ENCODE data around the gene BCL2L1.

BCL2L1 gene

DNA sequence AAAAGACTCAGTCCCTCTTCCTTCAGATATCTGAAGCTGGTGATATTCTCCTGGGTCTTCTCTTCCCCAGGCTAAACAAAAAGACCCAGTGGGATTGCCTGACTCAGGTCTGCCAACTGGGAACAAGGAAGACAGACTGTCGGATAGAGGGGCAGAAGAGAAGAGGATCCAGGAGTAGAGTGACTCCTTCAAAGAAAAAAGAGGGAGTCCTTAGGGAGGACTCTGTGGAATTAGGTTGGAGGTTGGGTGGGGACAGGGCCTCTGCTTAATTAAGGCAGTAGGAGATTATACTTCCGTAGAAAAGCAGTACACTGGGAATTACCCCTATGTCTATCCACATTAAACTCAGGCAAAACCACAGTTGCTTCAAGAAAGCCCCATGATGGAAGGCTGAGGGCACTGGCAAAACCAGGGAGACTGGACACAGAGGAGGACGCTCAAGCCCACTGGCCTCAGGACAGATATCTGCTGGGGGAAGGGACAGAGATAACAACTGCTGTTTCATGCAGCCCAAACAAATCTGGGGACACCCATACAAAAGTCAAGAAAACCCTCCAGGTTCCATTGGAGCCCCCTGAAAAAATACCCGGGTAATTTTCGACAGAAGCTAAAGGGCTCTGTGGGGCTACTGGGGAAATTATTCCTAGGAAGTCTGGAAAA is 5.7 kb downstream of the BCL2L1 start:
- Histone ChIP-seq H3K36me3 (ENCODE audit: control insufficient read depth, insufficient read depth, low read length) (peaks cover 6% of the 10 kb centered on the region), H3K27me3 (ENCODE audit: control insufficient read depth, insufficient read depth, low read length, poor library complexity, severe bottlenecking) (no peaks in the 10 kb centered on the region), H3K27ac (ENCODE audit: insufficient read depth, low read depth, low read length, poor library complexity, severe bottlenecking) (no peak overlapping the region), H3K4me1 (ENCODE audit: control insufficient read depth, insufficient read depth, low read length) (peaks cover 42% of the 10 kb centered on the region), H3K4me3 (ENCODE audit: insufficient read depth, low read depth, low read length) (no peak overlapping the region), H3K9me3 (ENCODE audit: control insufficient read depth, low read length) (no peaks in the 10 kb centered on the region)
- WGBS, 2 experiments, result 85 to 87% methylated on average over 5 of the region's 5 CpGs

DNA sequence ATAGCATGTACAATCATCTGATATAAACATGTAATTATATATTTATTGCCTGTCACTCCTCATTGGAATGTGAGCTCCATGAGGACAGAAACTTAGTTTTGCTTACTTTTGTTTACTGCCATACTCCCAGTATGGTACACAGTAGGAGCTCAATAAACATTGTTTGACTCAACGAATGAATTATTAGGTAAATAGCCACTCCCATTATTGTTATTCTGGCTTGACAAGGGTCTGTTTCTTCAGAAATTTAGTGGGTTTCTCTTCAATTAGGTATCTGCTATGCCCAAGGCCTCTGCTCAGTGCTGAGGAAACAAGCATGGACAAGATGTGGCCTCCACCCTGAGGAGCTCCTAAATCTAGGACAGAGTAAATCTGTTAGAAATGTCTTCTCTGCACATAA is 6.3 kb downstream of the BCL2L1 start:
- Histone ChIP-seq H3K36me3 (ENCODE audit: control insufficient read depth, insufficient read depth, low read length) (peaks cover 8% of the 10 kb centered on the region), H3K27ac (ENCODE audit: insufficient read depth, low read depth, low read length, poor library complexity, severe bottlenecking) (no peak overlapping the region), H3K4me3 (ENCODE audit: insufficient read depth, low read depth, low read length) (no peak overlapping the region), H3K9me3 (ENCODE audit: control insufficient read depth, low read length) (no peaks in the 10 kb centered on the region), H3K27me3 (ENCODE audit: control insufficient read depth, insufficient read depth, low read length, poor library complexity, severe bottlenecking) (no peaks in the 10 kb centered on the region), H3K4me1 (ENCODE audit: control insufficient read depth, insufficient read depth, low read length) (peaks cover 42% of the 10 kb centered on the region)
- WGBS, 2 experiments, result 88 to 100% methylated on average over 1 of the region's 1 CpG

DNA sequence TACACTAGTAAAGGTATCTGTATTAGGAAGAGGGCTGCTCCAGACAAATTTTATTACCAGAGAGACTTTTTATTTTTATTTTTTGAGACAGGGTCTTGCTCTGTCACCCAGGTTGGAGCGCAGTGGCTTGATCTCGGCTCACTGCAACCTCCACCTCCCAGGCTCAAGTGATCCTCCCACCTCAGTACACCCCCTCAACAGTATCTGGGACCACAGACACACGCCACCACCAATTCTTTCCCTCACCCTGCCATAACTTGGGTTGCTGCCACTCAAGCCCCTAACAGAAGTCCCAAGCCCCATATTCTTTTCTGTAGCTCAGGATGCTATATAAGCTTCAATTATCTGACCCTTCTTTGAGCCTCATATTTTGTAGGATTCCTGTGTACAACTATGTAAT is 6.9 kb downstream of the BCL2L1 start:
- H3K4me1 ChIP-seq (ENCODE audit: control insufficient read depth, insufficient read depth, low read length), result peaks cover 36% of the 10 kb centered on the region
- 61 to 62% methylated on average over 3 of the region's 3 CpGs for WGBS, 2 experiments
- no peaks in the 10 kb centered on the region for H3K27me3 ChIP-seq (ENCODE audit: control insufficient read depth, insufficient read depth, low read length, poor library complexity, severe bottlenecking)
- no peak overlapping the region for H3K27ac ChIP-seq (ENCODE audit: insufficient read depth, low read depth, low read length, poor library complexity, severe bottlenecking)
- H3K36me3 ChIP-seq (ENCODE audit: control insufficient read depth, insufficient read depth, low read length), result peaks cover 11% of the 10 kb centered on the region
- H3K4me3 ChIP-seq (ENCODE audit: insufficient read depth, low read depth, low read length), result no peak overlapping the region
- no peaks in the 10 kb centered on the region for H3K9me3 ChIP-seq (ENCODE audit: control insufficient read depth, low read length)

DNA sequence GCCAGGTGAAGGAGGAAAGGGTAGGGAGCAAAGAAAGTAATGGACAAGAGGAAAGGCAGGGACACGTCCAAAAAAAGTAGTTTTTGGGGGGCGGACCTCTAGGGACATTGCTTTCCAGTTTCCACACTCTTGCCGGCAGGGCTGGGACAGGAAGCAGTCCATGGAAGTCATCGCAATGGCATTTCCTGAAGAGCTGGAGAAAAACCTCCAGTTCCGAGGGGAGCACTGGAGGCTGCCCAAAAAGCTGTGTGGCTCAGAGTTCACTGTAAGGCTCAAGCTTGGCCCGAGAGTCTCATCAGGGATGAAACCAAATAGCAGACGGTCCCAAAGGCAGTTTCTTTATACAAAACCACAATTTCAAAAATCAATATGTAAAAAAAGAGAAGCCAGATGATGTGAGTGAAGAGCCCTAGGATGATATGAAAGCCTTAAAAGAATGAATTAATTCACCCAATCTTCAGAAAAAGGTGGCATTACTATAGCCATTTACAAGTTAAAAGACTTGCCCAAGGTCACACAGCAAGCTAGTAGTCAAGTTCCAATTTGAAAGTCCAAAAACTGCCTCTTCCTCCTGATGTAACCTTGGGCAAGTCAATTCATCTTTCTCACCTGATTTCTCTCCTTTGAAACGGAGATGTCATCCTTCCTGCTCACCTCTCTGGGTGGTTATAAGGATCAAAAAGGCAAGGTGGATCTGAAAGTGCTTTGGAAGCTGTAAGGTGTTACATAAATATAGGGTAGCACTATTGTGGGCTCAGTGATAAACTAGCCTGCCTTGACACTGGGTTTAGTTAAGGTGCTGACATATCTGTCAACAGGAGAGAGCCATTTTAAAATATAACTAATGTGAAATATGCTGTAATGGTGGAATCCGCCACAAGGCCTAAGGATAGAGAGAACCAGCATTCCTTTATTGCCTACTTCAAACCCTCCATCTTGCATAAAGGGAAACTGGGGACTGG is 9.1 kb downstream of the BCL2L1 start:
- Histone ChIP-seq H3K4me3 (ENCODE audit: insufficient read depth, low read depth, low read length) (no peak overlapping the region), H3K27me3 (ENCODE audit: control insufficient read depth, insufficient read depth, low read length, poor library complexity, severe bottlenecking) (no peaks in the 10 kb centered on the region), H3K9me3 (ENCODE audit: control insufficient read depth, low read length) (no peaks in the 10 kb centered on the region), H3K27ac (ENCODE audit: insufficient read depth, low read depth, low read length, poor library complexity, severe bottlenecking) (peak overlapping the region; percentile 89), H3K4me1 (ENCODE audit: control insufficient read depth, insufficient read depth, low read length) (peaks cover 28% of the 10 kb centered on the region), H3K36me3 (ENCODE audit: control insufficient read depth, insufficient read depth, low read length) (peaks cover 7% of the 10 kb centered on the region)
- 62 to 70% methylated on average over 7 to 8 of the region's 9 CpGs for WGBS, 2 experiments

DNA sequence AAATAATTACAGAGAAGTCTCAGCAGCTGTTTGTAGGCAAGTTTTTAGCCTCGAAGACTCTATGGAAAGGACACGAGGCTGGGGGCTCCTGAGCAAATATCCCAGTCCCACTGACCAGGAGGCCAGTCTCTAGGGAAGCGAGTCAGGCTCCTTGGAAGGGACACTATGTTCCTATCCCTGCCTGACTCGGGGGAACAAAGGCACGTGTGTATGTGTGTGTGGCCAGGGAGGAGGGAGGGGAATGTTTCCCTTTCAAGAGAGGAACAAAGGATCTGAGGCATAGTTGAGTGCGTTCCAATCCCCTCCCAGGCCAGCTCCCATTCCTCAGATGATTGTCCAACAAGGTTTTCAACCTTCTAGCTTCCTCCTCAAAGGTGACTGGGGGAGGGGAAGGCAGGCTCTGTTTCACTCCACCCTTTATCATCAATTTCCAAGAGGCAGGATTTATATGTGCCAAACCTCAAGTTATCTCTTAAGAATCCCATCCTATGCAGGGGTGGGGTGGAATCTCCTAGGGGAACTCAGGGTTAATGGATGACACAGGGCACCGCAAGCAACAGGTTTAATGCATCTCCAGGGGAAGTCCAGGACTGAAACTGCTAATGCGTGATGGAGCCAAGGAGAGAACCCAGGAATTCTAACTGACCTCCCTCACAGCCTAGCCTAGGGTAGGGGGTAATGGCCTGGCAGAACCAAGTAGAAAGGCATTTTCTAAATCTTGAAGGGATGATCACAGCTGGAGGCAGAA is 9.9 kb downstream of the BCL2L1 start:
- no peaks in the 10 kb centered on the region for H3K27me3 ChIP-seq (ENCODE audit: control insufficient read depth, insufficient read depth, low read length, poor library complexity, severe bottlenecking)
- H3K36me3 ChIP-seq (ENCODE audit: control insufficient read depth, insufficient read depth, low read length), result peaks cover 9% of the 10 kb centered on the region
- H3K9me3 ChIP-seq (ENCODE audit: control insufficient read depth, low read length), result no peaks in the 10 kb centered on the region
- peak overlapping the region; percentile 18 for H3K4me3 ChIP-seq (ENCODE audit: insufficient read depth, low read depth, low read length)
- 25 to 26% methylated on average over 8 of the region's 8 CpGs for WGBS, 2 experiments
- H3K27ac ChIP-seq (ENCODE audit: insufficient read depth, low read depth, low read length, poor library complexity, severe bottlenecking), result peak overlapping the region; percentile 89
- peaks cover 35% of the 10 kb centered on the region for H3K4me1 ChIP-seq (ENCODE audit: control insufficient read depth, insufficient read depth, low read length)

DNA sequence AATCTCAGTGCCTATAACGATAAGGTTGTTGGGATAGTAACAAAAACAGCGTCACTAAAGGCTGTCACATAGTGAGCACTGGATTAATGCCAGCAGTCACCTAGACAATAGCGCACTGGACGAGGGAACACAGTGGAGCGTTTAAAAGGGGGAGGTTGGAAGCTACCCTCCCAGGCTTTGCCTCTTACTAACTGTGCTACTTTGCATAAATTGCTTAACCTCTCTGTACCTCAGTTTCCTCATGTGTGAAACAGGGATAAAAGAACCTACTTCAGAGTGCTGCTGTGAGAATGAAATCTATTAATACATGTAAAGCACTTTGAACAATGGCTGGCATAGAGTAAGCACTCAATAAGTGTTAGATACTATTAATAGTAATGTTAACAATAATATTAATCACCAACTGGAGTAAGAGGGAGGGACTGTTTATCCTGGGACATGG is 10.5 kb downstream of the BCL2L1 start:
- Histone ChIP-seq H3K9me3 (ENCODE audit: control insufficient read depth, low read length) (no peaks in the 10 kb centered on the region), H3K4me3 (ENCODE audit: insufficient read depth, low read depth, low read length) (no peak overlapping the region), H3K36me3 (ENCODE audit: control insufficient read depth, insufficient read depth, low read length) (peaks cover 10% of the 10 kb centered on the region), H3K4me1 (ENCODE audit: control insufficient read depth, insufficient read depth, low read length) (peaks cover 35% of the 10 kb centered on the region), H3K27me3 (ENCODE audit: control insufficient read depth, insufficient read depth, low read length, poor library complexity, severe bottlenecking) (no peaks in the 10 kb centered on the region), H3K27ac (ENCODE audit: insufficient read depth, low read depth, low read length, poor library complexity, severe bottlenecking) (peak overlapping the region; percentile 89)
- WGBS, 2 experiments, result 61 to 75% methylated on average over 5 of the region's 5 CpGs

DNA sequence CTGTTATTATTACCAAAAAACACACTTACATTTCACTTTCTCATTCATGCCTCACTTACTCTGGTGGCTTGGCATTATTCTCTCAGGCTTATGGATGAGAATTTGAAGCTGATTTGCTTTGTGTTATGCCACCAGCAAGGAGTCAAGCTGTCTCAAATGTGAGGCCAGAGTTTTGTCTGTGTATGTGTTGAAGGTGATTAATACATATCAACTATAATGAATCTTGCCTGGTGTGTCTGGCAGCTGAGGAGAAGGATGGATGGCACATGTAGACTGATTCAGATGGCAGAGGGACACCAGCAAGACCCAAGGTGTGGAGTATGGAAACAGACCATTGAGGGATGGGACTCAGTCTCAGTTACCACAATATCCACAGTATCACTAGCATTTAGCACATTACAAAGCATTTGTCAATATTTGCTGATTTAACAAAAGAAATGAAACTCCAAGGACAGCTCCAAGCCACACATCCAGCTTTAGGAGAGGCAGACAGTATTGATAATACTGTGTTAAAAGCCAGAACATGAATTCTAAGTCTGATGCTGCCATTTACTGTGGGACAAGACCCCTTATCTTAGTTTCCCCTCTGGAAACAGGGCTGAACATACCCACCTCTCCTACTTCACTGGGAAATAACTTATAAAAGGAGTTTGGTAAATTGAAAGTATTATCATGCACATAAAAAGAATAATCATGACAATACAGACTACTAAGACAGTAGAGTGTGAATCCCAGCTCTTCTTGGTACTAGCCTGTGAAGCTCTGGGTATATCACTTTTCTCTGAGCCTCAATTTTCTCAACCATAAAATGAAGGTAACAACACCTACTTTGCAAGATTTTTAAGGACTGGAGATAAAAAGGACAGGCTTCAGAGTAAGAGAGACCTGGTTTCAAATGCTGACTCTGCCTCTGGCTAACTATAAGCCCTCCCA is 11.2 kb downstream of the BCL2L1 start:
- Histone ChIP-seq H3K36me3 (ENCODE audit: control insufficient read depth, insufficient read depth, low read length) (peaks cover 10% of the 10 kb centered on the region), H3K4me3 (ENCODE audit: insufficient read depth, low read depth, low read length) (no peak overlapping the region), H3K27ac (ENCODE audit: insufficient read depth, low read depth, low read length, poor library complexity, severe bottlenecking) (no peak overlapping the region)

DNA sequence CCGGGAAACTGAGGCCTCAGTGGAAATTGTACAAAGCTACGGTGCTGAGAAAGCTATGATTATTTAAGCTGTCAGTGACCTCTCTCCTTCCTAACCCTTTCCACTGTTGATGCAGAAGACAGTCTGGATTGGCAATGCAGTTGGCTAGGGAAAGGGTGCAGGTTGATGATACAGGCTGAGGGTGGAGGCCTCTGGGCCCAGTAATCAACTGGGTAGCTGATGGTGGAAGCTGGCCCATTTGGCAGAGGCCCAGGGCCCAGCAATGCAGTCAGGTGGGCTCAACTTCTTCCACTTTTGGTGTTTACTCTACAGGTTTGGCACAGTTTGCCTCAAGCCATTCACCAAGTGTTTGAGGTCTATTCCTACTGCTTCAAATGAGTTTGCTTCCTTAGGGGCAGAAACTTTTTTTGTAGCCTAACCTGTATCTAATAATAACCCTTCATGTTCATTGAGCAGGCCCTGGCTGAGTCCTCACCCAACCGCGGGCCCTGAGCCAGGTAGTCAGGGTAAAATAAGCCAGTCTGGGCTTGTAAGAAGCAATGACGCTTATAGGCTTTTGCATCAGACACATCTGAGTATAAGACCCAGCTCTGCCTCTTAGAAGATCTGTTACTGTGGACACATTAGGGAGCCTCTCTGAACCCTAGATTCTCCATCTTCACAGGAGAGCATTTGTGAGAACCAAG is 12.1 kb downstream of the BCL2L1 start:
- no peaks in the 10 kb centered on the region for H3K9me3 ChIP-seq (ENCODE audit: control insufficient read depth, low read length)
- H3K4me3 ChIP-seq (ENCODE audit: insufficient read depth, low read depth, low read length), result no peak overlapping the region
- no peaks in the 10 kb centered on the region for H3K27me3 ChIP-seq (ENCODE audit: control insufficient read depth, insufficient read depth, low read length, poor library complexity, severe bottlenecking)
- H3K27ac ChIP-seq (ENCODE audit: insufficient read depth, low read depth, low read length, poor library complexity, severe bottlenecking), result no peak overlapping the region
- WGBS, 2 experiments, result 95 to 97% methylated on average over 5 of the region's 5 CpGs
- peaks cover 14% of the 10 kb centered on the region for H3K36me3 ChIP-seq (ENCODE audit: control insufficient read depth, insufficient read depth, low read length)
- H3K4me1 ChIP-seq (ENCODE audit: control insufficient read depth, insufficient read depth, low read length), result peaks cover 35% of the 10 kb centered on the region

More for the DNA sequence above, 11.2 kb downstream of the BCL2L1 start:
- Histone ChIP-seq H3K4me1 (ENCODE audit: control insufficient read depth, insufficient read depth, low read length) (peaks cover 35% of the 10 kb centered on the region), H3K27me3 (ENCODE audit: control insufficient read depth, insufficient read depth, low read length, poor library complexity, severe bottlenecking) (no peaks in the 10 kb centered on the region), H3K9me3 (ENCODE audit: control insufficient read depth, low read length) (no peaks in the 10 kb centered on the region)

DNA sequence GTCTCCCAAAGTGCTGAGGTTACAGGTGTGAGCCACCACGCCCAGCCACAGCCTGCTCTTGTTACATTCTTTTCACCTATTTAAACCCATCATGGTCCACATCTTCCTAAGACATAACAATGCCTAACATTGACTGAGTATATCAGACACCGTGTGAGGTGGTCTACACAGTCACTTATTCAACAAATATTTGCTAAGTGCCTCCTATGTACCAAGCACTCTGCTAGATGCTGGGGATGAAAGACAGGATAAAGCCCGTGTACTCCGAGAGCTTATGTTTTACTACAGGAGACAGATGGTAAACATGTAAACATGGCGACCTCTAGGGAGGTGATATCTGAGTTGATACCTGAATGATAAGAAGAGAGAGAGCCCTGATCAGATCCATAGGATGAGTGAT is 12.7 kb downstream of the BCL2L1 start:
- peaks cover 15% of the 10 kb centered on the region for H3K36me3 ChIP-seq (ENCODE audit: control insufficient read depth, insufficient read depth, low read length)
- no peak overlapping the region for H3K27ac ChIP-seq (ENCODE audit: insufficient read depth, low read depth, low read length, poor library complexity, severe bottlenecking)
- H3K27me3 ChIP-seq (ENCODE audit: control insufficient read depth, insufficient read depth, low read length, poor library complexity, severe bottlenecking), result no peaks in the 10 kb centered on the region
- WGBS, 2 experiments, result 93 to 94% methylated on average over 5 of the region's 5 CpGs
- no peaks in the 10 kb centered on the region for H3K9me3 ChIP-seq (ENCODE audit: control insufficient read depth, low read length)
- H3K4me3 ChIP-seq (ENCODE audit: insufficient read depth, low read depth, low read length), result no peak overlapping the region
- H3K4me1 ChIP-seq (ENCODE audit: control insufficient read depth, insufficient read depth, low read length), result peaks cover 35% of the 10 kb centered on the region

Data from ectodermal cell (in vitro differentiated cells).